Keratinocyte (primary cell): ENCODE data around the gene SCPEP1. TPM values are rescaled to one million over a fixed set of nuclear protein-coding genes. Genes with fewer than 3 reads are reported as not detected.

Source experiments
- DNase-seq: peaks from one replicate; pipeline ENCODE4 v3.0.0-alpha.2; 2011; ENCODE audit warnings: low read depth, missing footprints, low spot score
- FAIRE-seq: peaks from 2 replicates; lab custom pipeline; 2011; peaks lifted over from hg19 to GRCh38; lab: Jason Lieb, UNC
- H2AFZ ChIP-seq: 2 replicates; pipeline ENCODE4 v1.6.0; 2012; ENCODE audit warnings: low read length, control low read depth, inconsistent platforms; ENCODE audit not compliant: control insufficient read depth
- H3K27ac ChIP-seq: 2 replicates; pipeline ENCODE4 v1.5.1; 2011; ENCODE audit warnings: low read length; ENCODE audit not compliant: control insufficient read depth, insufficient read depth
- H3K27me3 ChIP-seq: 3 replicates; pipeline ENCODE4 v1.6.0; 2011; ENCODE audit warnings: low read length; ENCODE audit not compliant: control insufficient read depth, insufficient read depth; ENCODE audit errors: extremely low read depth
- H3K36me3 ChIP-seq, 2 experiments: 2 replicates in 1 of 2; 3 replicates in 1 of 2; pipeline ENCODE4 v1.5.1; 2011; ENCODE audit warnings: low read length in 2 of 2, mild to moderate bottlenecking in 1 of 2; ENCODE audit not compliant: control insufficient read depth in 2 of 2, insufficient read depth in 2 of 2; ENCODE audit errors: extremely low read depth in 1 of 2
- H3K4me1 ChIP-seq: 3 replicates; pipeline ENCODE4 v1.5.1; 2011; ENCODE audit warnings: low read length; ENCODE audit not compliant: control insufficient read depth, insufficient read depth; ENCODE audit errors: extremely low read depth
- H3K4me2 ChIP-seq: 3 replicates; pipeline ENCODE4 v1.6.0; 2011; ENCODE audit warnings: low read depth, low read length; ENCODE audit not compliant: control insufficient read depth, insufficient read depth; ENCODE audit errors: extremely low read depth
- H3K4me3 ChIP-seq, 3 experiments: fragments of 200-600 bp in 1 of 3; sonication (generic) in 1 of 3; 2 replicates in 2 of 3; 3 replicates in 1 of 3; pipeline ENCODE4 v1.5.1; 2011 to 2016; ENCODE audit warnings: low read length in 3 of 3, mild to moderate bottlenecking in 3 of 3, control low read depth in 2 of 3, inconsistent platforms in 1 of 3, low read depth in 1 of 3, mixed read lengths in 1 of 3, mixed run types in 1 of 3, moderate library complexity in 1 of 3; ENCODE audit not compliant: control insufficient read depth in 2 of 3, insufficient read depth in 2 of 3; ENCODE audit errors: extremely low read depth in 1 of 3
- H3K79me2 ChIP-seq: 2 replicates; pipeline ENCODE4 v1.6.0; 2012; ENCODE audit warnings: low read length; ENCODE audit not compliant: control insufficient read depth, insufficient read depth
- H3K9ac ChIP-seq: 3 replicates; pipeline ENCODE4 v1.6.0; 2011; ENCODE audit warnings: low read length; ENCODE audit not compliant: control insufficient read depth, insufficient read depth; ENCODE audit errors: extremely low read depth
- H3K9me1 ChIP-seq: 3 replicates; pipeline ENCODE4 v1.6.0; 2011; ENCODE audit warnings: low read length; ENCODE audit not compliant: control insufficient read depth, insufficient read depth; ENCODE audit errors: extremely low read depth
- H3K9me3 ChIP-seq: 2 replicates; pipeline ENCODE4 v1.5.1; 2012; ENCODE audit warnings: low read depth, low read length; ENCODE audit not compliant: control insufficient read depth
- H4K20me1 ChIP-seq: 3 replicates; pipeline ENCODE4 v1.6.0; 2011; ENCODE audit warnings: low read length; ENCODE audit not compliant: control insufficient read depth, insufficient read depth; ENCODE audit errors: extremely low read depth
- CTCF ChIP-seq, 3 experiments: IDR thresholded peaks in 1 of 3; conservative IDR thresholded peaks in 1 of 3; optimal IDR thresholded peaks in 1 of 3; 2 replicates in 2 of 3; 3 replicates in 1 of 3; pipeline versions ENCODE3 to v1.5.1; 2011; ENCODE audit warnings: low read length in 3 of 3, mild to moderate bottlenecking in 3 of 3, moderate library complexity in 2 of 3, control low read depth in 1 of 3, inconsistent platforms in 1 of 3; ENCODE audit not compliant: insufficient read depth in 2 of 3; ENCODE audit errors: extremely low read depth in 1 of 3
- EZH2 ChIP-seq: IDR thresholded peaks from one replicate; pipeline ENCODE4 v1.6.1; 2012; ENCODE audit warnings: inconsistent platforms, mild to moderate bottlenecking, low read length, moderate library complexity
- dilution Hi-C: fragments of 300-500 bp; cut with MboI; formaldehyde crosslinking; loops from one replicate; pipeline ENCODE4 v1.7.0; 2020; ENCODE audit warnings: low sequenced_read_pairs; ENCODE audit not compliant: extremely low pct_ligation_motif_present
- polyA plus RNA-seq, 5 experiments: library from polyadenylated mRNA; depleted of rRNA in 3 of 5; stranded (reverse) in 3 of 5; stranded (forward) in 1 of 5; unstranded in 1 of 5; fragments of >200 nt; gene quantifications; 1 replicate in 1 of 5; 2 replicates in 3 of 5; 3 replicates in 1 of 5; pipeline versions ENCODE4 v1.2.1 to v1.2.3, GENCODE V29; 2011 to 2012; ENCODE audit warnings: missing spikeins in 2 of 5, low read depth in 1 of 5, low replicate concordance in 1 of 5

SCPEP1 gene
- polyA plus RNA-seq, 1 donor (not counting 4 experiments of a cell fraction or from before 2014, with no cell fraction given), result 34.4 TPM

GRCh38 chr17:57046749-57047148 is 68.8 kb downstream of the SCPEP1 start:
- H3K79me2 ChIP-seq, result no peaks in the 10 kb centered on the region
- no peak overlapping the region for H2AFZ ChIP-seq
- H3K4me3 ChIP-seq, result no peak overlapping the region
- FAIRE-seq (no peak), DNase-seq (no peak)
- H3K4me2 ChIP-seq, result peak overlapping the region; percentile 51
- H3K9me1 ChIP-seq, result no peaks in the 10 kb centered on the region
- H3K4me1 ChIP-seq, result peaks cover 17% of the 10 kb centered on the region
- H3K27me3 ChIP-seq, result peaks cover 30% of the 10 kb centered on the region
- H3K9me3 ChIP-seq, result no peaks in the 10 kb centered on the region
- H3K36me3 ChIP-seq, result no peaks in the 10 kb centered on the region
- TF ChIP-seq CTCF (optimal IDR thresholded peaks at IDR 0.05 in 1 of 3, IDR thresholded peaks at IDR 0.05 in 1 of 3, conservative IDR thresholded peaks at IDR 0.05 in 1 of 3; ENCODE audit: extremely low read depth in 1 of 3, insufficient read depth in 2 of 3, low read length in 3 of 3) (no peak), EZH2 (no peak)
- H3K9ac ChIP-seq, result no peak overlapping the region
- dilution Hi-C loops, result no loop called here
- no peak overlapping the region for H3K27ac ChIP-seq
- no peaks in the 10 kb centered on the region for H4K20me1 ChIP-seq

GRCh38 chr17:57048096-57048495 is 70.2 kb downstream of the SCPEP1 start:
- no peaks in the 10 kb centered on the region for H3K79me2 ChIP-seq
- no peak overlapping the region for H3K27ac ChIP-seq
- no peak overlapping the region for H3K4me3 ChIP-seq
- H4K20me1 ChIP-seq, result no peaks in the 10 kb centered on the region
- DNase-seq (no peak), FAIRE-seq (peak; percentile 78)
- dilution Hi-C loops, result no loop called here
- no peak overlapping the region for H3K9ac ChIP-seq
- H3K9me1 ChIP-seq, result no peaks in the 10 kb centered on the region
- TF ChIP-seq CTCF (optimal IDR thresholded peaks at IDR 0.05 in 1 of 3, IDR thresholded peaks at IDR 0.05 in 1 of 3, conservative IDR thresholded peaks at IDR 0.05 in 1 of 3; ENCODE audit: extremely low read depth in 1 of 3, insufficient read depth in 2 of 3, low read length in 3 of 3) (no peak), EZH2 (no peak)
- H3K27me3 ChIP-seq, result peaks cover 28% of the 10 kb centered on the region
- no peaks in the 10 kb centered on the region for H3K9me3 ChIP-seq
- H3K4me1 ChIP-seq, result peaks cover 22% of the 10 kb centered on the region
- no peak overlapping the region for H2AFZ ChIP-seq
- peak overlapping the region; percentile 9 for H3K4me2 ChIP-seq
- no peaks in the 10 kb centered on the region for H3K36me3 ChIP-seq
